GM18873 (cell line): Measurements from ENCODE around the gene IRX2.

Experiments used
- ATAC-seq: cut with Tn5 transposase; IDR thresholded peaks from one replicate; pipeline ENCODE4 v1.9.1; 2021; ENCODE audit warnings: mild to moderate bottlenecking, moderate library complexity, moderate number of reproducible peaks; ENCODE audit not compliant: unreplicated experiment, low FRiP score

Gene IRX2

GRCh38 chr5:2751592-2752021 is at the start of gene IRX2:
TSS of gene IRX2 (minus strand) at chr5:2751677. CDS start at chr5:2751413, 264 bp downstream.
- no peak for ATAC-seq

GRCh38 chr5:2800035-2800434 is 48.6 kb upstream of the IRX2 start:
- no peak for ATAC-seq

GRCh38 chr5:2797981-2798380 is 46.5 kb upstream of the IRX2 start:
- ATAC-seq = no peak

GRCh38 chr5:2797160-2797559 is 45.7 kb upstream of the IRX2 start:
- ATAC-seq = no peak

GRCh38 chr5:2783223-2783622 is 31.7 kb upstream of the IRX2 start:
- ATAC-seq = no peak

DNA sequence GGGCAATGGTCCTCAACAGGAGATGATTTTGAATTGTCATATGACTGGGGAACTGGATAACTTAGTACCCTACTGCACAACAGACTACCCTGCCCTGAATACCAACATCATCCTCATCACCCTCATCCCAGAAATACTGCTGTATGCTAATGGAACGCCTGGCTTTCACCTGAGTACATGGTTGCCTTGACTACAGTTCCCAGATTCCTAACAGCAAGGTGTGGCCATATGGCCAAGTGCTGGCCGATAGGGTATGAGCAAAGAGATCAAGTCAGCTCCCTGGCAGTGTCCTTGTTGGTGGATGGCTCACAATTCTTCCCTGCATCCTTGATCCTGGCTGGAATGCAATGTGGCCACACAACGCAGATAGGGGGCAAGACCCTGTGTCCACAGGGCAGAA is 31.2 kb upstream of the IRX2 start:
- no peak for ATAC-seq

DNA sequence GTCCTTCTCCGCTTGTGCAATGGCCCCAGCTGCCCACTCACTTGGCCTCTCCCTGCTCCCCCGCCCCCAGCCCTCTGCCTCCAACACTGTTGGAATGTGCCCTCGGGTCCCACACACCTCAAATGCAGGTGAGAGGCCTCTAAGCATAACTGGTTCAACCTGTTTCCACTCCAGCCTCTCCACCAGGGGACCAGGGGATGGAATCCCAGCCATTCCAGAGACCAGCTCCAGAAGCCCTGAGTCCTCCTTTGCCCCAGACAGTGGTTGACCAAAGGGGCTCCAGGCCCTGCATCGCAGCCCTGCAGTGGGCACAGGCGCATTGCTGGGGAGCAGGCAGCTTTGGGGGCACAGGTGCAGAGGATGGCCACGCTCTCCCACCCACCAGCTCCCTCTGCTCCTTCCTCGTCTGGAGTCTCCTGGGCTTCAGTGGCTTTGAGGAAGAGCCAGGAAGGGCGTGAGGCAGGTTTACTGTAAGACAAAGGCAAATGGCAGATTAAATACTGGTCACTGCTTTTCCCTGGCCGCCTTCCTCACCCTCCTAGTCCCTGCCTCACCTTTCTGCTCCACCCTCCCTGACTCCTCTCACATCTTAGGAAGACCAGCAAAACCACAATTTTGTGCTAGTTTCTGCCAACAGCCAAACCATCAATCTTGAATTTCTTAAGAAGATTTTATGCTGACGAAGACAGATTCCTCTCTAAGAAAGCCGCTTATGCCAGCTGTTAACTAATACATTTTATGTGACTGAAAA is 29.1 kb upstream of the IRX2 start:
- ATAC-seq = no peak

GRCh38 chr5:2779459-2779858 is 28.0 kb upstream of the IRX2 start:
- no peak for ATAC-seq

GRCh38 chr5:2776337-2777302 is 25.1 kb upstream of the IRX2 start:
- no peak for ATAC-seq

- ATAC-seq = no peak
These were observed 21.9 kb upstream of the IRX2 start for GRCh38 chr5:2773327-2773726.

DNA sequence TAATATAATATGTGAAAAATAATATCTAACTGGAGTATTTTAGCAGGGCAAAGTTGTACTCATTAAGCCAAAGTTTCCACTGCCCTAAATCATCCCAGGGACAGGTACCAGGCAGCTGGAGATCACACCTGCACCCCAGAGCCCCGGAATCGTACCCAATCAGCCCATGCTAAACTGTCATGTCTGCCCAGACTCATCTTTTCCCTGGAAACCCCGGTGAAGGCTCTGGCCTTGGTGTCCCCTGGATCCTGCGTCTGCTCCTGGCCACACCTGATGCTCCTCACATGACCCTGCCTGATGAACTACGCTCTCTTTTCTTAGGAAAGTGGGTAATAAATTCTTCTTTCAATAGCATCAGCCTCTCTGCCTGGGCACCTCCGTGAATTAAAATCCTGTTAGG is 15.6 kb upstream of the IRX2 start:
- ATAC-seq = no peak

GRCh38 chr5:2764581-2764980 is 13.1 kb upstream of the IRX2 start:
- no peak for ATAC-seq

DNA sequence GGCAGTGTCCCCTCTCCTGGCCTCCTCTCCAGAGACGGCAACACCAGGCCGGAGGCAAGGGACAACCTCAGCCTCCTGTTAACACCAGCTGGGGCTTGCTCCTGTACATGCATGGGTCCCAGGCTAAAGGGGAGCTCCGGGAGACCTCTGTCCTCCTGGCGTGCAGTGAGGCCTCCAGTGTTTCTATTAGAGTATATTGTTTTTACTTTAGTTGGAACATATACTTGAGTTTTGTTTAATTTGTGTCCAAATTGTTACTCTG is 12.0 kb upstream of the IRX2 start:
- ATAC-seq = no peak

- ATAC-seq = no peak
These were observed 11.5 kb upstream of the IRX2 start for GRCh38 chr5:2762744-2763532.

- no peak for ATAC-seq
These were observed 10.5 kb upstream of the IRX2 start for GRCh38 chr5:2761921-2762488.

GRCh38 chr5:2759696-2760461 is 8.4 kb upstream of the IRX2 start:
- no peak for ATAC-seq

- no peak for ATAC-seq
These were observed 7.6 kb upstream of the IRX2 start for GRCh38 chr5:2759091-2759490.

DNA sequence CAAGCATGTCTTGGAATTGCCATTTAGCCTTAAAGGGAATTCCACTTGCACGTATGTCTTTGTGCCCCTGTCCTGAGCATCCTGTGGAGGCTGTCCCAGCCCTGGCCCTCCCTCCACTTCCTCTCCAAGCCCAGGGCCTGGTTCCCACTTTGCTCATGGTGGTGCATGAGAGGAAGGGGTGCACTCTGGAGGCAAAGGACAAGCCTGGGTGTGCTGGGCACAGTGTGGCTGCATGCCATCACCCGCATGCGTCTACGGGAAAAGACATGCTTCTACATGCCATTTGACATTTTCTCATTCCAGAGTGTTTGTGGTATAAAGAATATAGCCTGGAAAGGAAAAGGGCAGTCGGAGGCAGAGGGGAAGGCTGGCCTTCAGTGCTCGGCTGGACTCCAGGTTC is 7.2 kb upstream of the IRX2 start:
- no peak for ATAC-seq

DNA sequence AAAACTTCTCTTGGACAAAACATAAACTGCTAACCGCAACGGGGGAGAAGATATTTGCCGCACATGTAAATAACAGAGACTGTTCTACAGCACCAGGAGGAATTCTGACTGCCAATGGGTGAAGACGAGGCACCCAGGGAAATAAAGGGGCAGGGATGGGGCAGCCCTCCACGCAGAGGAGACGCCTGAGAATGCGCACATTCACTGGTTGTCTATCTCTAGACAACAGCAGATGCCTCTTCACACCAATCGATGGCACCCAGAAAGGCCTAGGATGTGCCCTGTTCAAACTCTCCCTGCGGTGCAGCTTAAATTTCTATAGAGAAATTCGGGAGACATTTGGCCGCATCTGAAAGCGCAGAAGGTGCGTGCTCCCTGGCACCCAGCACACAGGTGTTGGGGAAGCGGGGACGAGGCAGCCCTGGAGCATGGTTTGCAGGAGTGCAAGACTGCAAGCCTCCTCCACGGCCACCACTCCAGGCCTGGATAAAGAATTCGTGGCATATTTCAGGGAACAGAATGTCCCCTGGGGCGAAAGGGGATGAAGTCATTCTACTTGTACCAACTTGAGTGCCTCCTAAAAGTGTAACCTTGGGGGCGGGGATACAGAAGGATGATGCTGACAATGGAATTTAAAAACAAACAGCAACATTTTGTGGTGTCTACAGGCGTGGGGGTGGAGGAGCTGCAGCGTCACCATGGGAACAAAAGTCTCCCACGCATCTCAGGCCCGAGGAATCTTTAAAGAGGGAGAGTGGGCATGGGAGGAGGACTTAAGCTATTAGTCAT is 6.3 kb upstream of the IRX2 start:
- ATAC-seq = no peak
